ENCODE data around the gene SYNJ2. TPM values are rescaled to one million over a fixed set of nuclear protein-coding genes. Genes with fewer than 3 reads are reported as not detected.
A peak's percentile ranks its signal among the peaks of the same experiment; 100 is the strongest.

Gene SYNJ2
- total and polyA plus RNA-seq, 11 donors, result 7.5 to 27.0 (median 18.2) TPM

DNA sequence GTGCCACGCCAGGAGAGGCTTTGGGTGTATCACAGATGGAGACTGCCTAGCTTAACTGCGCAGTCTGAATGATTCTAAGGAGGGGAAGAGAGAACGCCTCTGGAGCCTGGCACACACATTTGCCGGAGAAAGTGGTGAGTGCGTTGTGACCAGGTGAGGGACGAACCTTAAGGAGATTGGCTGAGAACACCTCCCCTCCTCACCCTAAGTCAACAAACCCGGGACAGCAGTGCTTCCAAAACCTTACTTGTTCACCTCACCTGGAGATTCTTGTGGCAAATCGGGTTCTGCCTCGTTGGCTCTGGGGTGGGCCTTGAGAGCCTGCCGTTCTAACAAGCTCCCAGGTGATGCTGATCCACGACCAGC lies 9.4 kb downstream of the SYNJ2 start:
- H3K9me3 ChIP-seq, result no peaks in the 10 kb centered on the region
- H3K4me3 ChIP-seq, result no peak overlapping the region
- H3K27ac ChIP-seq, result peak overlapping the region in 1 of 12 donors; percentile 34
- H3K4me1 ChIP-seq, result peaks cover 0 to 39% (median 21%) of the 10 kb centered on the region in 12 donors
- WGBS, 4 donors, result 93 to 97% (median 94%) methylated on average over 11 of the region's 11 CpGs
- no peaks in the 10 kb centered on the region for H3K27me3 ChIP-seq
- intact Hi-C loops (cut with DNase I), result no loop called here
- DNase-seq (no peak), ATAC-seq (no peak)
- TF ChIP-seq POLR2A (IDR thresholded peaks at IDR 0.05), result no peak
- TF ChIP-seq, protein P1, sequence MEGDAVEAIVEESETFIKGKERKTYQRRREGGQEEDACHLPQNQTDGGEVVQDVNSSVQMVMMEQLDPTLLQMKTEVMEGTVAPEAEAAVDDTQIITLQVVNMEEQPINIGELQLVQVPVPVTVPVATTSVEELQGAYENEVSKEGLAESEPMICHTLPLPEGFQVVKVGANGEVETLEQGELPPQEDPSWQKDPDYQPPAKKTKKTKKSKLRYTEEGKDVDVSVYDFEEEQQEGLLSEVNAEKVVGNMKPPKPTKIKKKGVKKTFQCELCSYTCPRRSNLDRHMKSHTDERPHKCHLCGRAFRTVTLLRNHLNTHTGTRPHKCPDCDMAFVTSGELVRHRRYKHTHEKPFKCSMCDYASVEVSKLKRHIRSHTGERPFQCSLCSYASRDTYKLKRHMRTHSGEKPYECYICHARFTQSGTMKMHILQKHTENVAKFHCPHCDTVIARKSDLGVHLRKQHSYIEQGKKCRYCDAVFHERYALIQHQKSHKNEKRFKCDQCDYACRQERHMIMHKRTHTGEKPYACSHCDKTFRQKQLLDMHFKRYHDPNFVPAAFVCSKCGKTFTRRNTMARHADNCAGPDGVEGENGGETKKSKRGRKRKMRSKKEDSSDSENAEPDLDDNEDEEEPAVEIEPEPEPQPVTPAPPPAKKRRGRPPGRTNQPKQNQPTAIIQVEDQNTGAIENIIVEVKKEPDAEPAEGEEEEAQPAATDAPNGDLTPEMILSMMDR (IDR thresholded peaks at IDR 0.05), result no peak
- no peaks in the 10 kb centered on the region for H3K36me3 ChIP-seq

DNA sequence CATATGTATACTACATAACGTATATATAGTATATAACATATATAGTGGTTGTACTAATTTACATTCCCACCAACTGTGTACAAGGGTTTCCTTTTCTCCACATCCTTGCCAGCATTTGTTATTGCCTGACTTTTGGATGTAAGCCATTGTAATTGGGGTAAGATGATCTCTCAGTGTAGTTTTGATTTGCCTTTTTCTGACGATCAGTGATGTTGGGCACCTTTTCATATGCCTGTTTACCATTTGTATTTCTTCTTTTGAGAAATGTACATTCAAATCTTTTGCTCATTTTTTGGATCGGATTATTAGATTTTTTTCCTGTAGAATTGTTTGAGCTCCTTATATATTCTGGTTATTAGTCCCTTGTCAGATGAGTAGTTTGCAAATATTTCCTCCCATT lies 11.4 kb downstream of the SYNJ2 start:
- TF ChIP-seq, protein P1 (IDR thresholded peaks at IDR 0.05), result no peak
- TF ChIP-seq POLR2A (IDR thresholded peaks at IDR 0.05), result no peak
- no peak overlapping the region for H3K4me3 ChIP-seq
- no peaks in the 10 kb centered on the region for H3K36me3 ChIP-seq
- H3K9me3 ChIP-seq, result no peaks in the 10 kb centered on the region
- ATAC-seq (no peak), DNase-seq (no peak)
- 67 to 79% (median 77%) methylated on average over 3 of the region's 3 CpGs for WGBS, 4 donors
- H3K27me3 ChIP-seq, result no peaks in the 10 kb centered on the region
- intact Hi-C loops (cut with DNase I), result no loop called here
- peaks cover 0 to 39% (median 22%) of the 10 kb centered on the region in 12 donors for H3K4me1 ChIP-seq
- no peak overlapping the region for H3K27ac ChIP-seq

DNA sequence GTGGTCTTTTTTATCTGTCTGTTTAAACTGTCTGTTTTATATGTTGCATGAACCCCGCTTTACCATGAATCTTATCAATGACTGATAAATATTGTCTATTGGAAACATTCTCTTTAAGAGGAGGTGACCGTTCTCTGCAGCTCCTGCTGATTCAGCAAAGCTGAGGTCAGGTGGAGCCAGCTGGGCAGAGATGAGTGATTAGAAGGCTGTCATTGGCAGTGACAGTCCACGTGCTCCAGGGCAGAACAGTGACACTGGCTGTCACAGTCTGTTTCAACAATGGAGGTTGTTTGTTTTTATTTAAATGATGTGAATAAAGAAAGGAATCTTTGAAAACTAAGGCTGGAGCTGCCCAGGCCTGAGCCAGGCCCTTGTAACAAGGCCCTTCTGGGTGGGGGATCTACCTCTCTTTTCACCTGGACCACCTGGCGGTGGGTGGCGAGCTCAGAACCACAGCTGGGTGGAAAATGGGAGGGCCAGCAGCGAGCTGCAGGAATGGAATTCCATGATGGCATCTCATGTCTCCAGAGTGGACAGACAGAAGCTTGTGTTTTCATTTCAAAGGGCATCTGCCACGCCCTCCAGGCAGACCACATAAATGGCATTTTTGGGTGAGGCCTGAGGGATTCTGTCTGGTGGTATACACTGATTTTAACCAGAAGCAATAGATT lies 12.6 kb downstream of the SYNJ2 start:
- H3K4me1 ChIP-seq, result peaks cover 0 to 37% (median 22%) of the 10 kb centered on the region in 12 donors
- DNase-seq (no peak), ATAC-seq (no peak)
- H3K36me3 ChIP-seq, result no peaks in the 10 kb centered on the region
- H3K9me3 ChIP-seq, result no peaks in the 10 kb centered on the region
- H3K27me3 ChIP-seq, result no peaks in the 10 kb centered on the region
- intact Hi-C loops (cut with DNase I), result no loop called here
- TF ChIP-seq, protein P1 (IDR thresholded peaks at IDR 0.05), result no peak
- TF ChIP-seq POLR2A (IDR thresholded peaks at IDR 0.05), result no peak
- H3K27ac ChIP-seq, result no peak overlapping the region
- no peak overlapping the region for H3K4me3 ChIP-seq
- WGBS, 4 donors, result 81 to 91% (median 86%) methylated on average over 7 of the region's 7 CpGs

DNA sequence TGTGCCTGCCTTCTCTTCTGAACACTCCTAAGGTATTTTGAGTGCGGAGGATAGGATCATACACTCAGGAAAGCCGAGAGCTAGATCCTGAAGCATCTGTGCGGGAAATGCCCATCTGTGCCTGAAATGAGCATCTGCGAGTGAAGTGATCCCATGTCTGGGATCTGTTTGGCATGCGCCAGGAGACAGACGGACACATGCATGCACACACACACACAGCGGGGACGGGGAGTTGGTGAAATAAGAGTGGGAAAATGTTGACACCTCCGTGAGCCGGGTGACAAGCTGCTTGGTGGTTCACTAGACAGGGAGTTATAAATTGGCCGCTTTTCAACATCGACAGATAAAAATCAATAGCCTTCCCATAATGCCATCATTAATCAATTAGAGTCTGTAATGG lies 13.8 kb downstream of the SYNJ2 start:
- Histone ChIP-seq H3K4me1 (peaks cover 0 to 37% (median 20%) of the 10 kb centered on the region in 12 donors), H3K4me3 (no peak overlapping the region), H3K27ac (no peak overlapping the region), H3K27me3 (no peaks in the 10 kb centered on the region), H3K9me3 (no peaks in the 10 kb centered on the region), H3K36me3 (no peaks in the 10 kb centered on the region)
- DNase-seq (no peak), ATAC-seq (no peak)
- intact Hi-C loops (cut with DNase I), result no loop called here
- TF ChIP-seq, protein P1 (IDR thresholded peaks at IDR 0.05), result no peak
- no peak for TF ChIP-seq POLR2A (IDR thresholded peaks at IDR 0.05)
- WGBS, 4 donors, result 97 to 98% (median 97%) methylated on average over 12 of the region's 12 CpGs

Measured in heart left ventricle (tissue), 16 donors.